ENCODE data around the gene CYP26C1.

DNA sequence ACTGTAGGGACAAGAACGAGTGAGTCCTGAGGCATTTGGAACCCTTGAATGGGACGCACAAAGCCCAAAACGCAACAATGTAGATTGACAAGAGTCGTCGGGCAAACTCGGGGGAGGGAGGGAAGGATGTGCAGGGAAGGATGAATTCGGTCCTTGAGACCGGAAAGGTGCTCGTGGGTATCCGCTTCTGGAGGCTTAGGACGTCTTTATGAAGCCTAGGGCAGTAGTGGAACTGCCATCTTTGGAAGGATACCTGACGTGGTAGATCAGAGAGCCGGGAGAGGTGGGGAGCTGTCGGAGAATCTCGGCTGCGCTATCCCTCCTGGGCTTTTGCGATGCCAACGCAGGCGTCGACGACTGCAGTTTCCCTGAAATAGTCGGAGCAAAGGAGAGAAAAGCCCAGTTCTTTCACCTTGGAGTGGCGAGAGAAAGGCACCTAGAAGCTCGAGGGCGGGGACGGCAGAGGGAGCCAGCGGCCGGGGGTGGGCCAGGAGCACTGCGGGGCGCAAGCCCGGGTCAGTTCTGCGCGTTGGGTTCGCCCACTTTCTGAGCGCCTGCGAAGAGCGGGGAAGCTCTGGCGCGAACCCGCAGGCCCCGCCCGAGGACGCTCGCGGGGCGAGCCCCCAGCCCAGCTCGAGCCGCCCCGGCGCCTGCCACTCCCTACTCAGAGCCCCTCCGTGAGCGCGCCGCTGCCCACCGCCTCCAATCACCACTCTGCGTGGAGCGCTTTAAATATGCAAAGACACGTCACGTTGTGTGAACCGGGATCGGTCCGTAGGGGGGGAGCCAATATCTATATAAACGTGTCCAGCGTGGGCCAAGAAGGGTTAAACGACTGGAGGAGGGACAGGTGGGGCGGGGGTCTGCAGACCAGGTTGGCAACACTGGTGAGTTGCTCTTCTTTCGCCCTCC, at the start of gene CYP26C1:
- TF ChIP-seq, protein P1, sequence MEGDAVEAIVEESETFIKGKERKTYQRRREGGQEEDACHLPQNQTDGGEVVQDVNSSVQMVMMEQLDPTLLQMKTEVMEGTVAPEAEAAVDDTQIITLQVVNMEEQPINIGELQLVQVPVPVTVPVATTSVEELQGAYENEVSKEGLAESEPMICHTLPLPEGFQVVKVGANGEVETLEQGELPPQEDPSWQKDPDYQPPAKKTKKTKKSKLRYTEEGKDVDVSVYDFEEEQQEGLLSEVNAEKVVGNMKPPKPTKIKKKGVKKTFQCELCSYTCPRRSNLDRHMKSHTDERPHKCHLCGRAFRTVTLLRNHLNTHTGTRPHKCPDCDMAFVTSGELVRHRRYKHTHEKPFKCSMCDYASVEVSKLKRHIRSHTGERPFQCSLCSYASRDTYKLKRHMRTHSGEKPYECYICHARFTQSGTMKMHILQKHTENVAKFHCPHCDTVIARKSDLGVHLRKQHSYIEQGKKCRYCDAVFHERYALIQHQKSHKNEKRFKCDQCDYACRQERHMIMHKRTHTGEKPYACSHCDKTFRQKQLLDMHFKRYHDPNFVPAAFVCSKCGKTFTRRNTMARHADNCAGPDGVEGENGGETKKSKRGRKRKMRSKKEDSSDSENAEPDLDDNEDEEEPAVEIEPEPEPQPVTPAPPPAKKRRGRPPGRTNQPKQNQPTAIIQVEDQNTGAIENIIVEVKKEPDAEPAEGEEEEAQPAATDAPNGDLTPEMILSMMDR (conservative IDR thresholded peaks at IDR 0.05): no peak
- TF ChIP-seq EZH2 (IDR thresholded peaks at IDR 0.05; ENCODE audit: low read depth): no peak

Measured in PC-9 (cell line).